SW 1271 (cell line): ENCODE measurements around the gene TYRO3.
A peak's percentile ranks its signal among the peaks of the same experiment; 100 is the strongest.

Experiments used
- DNase-seq, 2 experiments: peaks; one replicate each; lab custom pipeline; 2025; lab: John Stamatoyannopoulos, UW

Gene TYRO3

DNA sequence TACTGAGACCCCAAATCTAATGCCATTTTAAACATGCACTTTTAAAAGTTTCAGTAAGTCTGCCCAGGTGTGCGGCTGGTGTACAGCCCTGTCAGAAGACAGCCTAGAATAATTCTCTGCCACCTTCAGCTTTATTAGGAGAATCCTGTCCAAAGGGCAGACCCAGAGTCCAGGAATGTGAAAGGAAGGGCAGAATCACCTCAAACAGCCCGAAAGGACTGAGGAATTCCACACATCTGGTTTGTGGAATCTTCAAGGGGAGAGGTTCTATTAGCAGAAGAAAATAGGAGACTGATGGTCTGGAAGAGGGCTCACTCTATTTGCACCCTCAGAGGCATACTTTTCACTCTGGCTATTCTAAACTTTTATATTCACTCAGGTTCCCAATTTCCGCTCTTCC lies 46.6 kb downstream of the TYRO3 start:
- no peak for DNase-seq

DNA sequence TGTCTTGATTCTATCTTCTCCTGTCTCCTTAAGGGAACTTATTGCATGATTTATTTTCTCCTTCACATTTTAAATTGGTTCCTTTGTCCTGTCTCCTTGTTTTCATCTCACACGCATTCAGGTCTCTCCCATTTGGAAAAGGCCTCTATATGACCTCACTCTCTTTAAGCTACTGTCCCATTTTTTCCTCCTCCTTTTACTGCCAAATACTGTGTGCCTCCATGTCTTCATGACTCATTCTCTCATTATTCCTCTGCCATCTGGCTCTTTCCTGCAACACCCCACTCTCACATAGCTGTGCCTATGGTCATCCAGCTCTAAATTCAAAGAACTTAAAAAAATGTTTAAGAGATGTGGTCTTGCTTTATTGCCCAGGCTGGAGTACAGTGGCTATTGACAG lies 48.0 kb downstream of the TYRO3 start:
- DNase-seq: peak in 1 of 2 experiments; percentile 28

DNA sequence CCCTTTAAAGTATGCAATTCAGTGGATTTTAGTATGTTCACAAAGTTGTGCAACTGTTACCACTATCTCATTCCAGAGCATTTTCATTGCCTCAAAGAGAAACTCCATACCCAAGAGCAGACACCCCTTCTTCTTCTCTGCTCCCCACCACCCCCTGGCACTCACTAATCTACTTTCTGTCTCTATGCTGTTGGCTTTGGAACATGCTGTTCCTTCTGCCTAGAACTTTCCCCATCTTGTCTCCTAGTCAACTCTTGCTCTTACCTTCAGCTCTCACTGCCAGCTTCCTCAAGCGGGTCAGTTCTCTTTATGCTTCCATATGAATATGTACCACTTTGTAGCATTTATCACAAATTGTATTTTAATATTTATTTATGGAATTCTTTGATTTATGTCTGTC lies 50.1 kb downstream of the TYRO3 start:
- DNase-seq: no peak

DNA sequence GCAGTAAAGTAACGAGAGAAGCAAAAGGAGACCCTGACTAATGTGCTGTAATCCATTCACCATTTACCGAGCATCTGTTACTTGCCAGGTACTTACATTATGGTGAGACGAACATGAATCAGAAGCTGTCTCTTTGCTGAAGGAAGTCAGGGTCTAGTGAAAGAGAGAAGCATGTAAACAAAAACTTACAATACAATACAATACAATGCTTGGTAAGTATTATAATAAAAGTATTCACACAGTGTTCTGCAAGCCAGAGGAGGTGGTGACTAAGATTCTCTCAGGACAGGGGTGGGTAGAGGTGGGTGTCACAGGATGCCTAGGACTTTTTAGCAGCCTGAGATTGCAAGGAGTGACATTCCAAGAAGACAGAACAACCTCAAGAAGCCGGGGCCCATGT lies 51.0 kb downstream of the TYRO3 start:
- DNase-seq: no peak

DNA sequence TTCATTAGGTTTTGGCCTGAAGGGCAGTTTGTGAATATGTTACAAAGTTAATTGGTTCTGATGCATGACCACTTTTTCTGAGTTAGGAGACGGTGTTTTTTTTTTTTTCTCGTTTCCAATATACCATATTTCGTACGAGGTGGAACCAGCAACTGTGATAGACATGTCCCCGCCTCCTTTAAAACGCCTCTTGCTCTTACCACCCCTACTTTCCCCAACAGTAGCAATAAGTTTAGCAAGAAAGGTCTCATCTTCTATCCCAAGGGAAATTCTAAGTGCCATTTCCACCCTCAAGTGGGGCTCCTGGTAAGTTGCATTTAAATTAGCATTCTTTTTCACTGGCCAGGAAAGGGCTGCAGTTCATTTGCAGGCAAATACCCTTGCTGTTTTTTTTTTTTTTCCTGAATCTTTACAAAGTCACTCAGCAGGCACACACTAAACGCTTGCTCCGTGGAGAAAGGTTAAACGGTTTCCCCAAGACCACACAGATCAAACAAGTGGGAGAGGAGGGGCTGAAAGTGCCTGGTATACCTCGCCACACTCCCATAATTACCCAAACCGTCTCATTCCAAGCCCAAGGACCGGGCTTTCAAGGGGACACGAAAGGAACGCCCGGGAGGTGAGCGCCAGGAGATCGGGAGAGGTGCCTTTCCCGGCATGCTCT lies 61.7 kb downstream of the TYRO3 start:
- DNase-seq: peak in 1 of 2 experiments; percentile 10

DNA sequence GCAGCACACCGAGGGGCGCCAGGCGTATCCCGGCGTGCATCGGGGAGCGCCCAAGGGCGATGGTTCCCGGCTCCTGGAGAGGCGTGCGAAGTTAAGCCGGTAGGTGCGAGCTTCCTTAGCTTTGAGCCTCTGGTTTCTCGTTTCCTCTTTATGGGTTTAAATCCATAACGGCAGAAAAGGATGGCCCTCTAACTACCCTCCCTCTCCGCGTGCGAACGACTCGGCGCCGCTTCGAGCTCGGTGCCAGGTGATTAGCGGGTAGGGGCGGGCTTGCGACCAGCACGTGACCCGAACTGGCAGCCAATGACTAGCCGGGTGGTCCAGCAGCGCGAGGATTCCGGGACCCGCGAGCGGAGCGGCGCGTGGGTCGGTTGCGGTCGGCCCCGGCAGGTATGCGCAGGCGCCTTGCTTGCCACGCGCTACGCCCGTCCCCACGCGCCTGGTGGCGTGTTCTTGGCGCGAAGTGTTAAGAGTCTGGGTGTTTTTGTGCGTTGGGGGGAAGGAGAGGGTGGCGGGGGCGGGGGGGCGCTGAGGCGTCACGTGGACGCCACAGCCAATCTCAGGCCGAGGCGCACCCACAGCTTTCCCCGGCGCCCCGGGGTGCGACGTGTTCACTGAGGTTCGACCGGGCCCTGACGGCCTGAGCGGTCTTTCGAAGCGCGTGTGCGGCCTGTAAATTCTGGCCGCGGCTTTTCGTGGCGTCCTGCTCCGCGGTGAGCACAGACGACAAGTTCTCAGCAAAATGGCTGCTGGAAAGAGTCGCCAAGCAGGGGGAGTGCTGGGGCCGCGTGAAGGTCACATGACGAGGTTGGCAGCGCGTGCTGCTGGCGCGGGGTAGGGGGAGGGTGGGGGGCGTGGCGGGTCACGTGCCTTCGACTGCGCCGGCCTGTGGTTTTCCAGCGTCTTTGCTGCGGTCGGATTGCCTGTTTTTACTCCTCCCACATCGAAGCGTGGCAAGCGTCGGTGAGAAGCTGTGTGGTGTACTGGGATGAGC lies 62.5 kb downstream of the TYRO3 start:
- peak; percentile 67 to 84 for DNase-seq

DNA sequence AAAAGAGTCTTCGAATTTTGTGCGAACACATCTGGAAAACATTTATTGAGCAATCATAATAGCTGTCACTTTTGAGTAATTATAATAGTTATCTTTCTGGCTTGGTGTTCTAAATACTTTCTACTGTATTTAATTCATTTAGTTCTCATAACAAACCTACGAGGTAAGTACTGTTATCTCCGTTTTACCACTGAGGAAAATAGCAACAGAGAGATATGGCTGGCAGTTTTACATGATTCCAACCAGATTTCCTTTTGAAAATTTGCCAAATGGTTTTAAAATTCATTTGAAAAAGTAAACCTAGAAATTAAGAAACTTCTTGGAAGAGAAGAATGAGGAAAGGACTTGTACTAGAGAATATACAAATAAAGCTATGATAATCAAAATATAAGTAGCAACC lies 63.9 kb downstream of the TYRO3 start:
- DNase-seq: no peak

DNA sequence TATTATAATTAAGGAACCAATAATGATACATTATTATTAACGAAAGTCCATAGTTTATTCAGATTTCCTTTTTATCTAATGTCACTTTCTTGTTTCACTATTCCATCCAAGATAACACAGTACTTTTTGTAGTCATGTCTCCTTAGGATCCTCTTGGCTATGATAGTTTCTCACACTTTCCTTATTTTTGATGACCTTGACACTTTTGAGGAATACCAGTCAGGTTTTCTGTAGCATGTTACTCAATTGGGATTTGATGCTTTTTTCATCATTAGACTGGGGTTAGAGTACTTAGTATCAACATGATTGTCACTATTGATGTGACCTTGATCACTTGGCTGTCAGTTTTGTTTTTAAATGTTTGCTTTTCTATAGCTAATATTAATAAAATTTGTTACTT lies 68.2 kb downstream of the TYRO3 start:
- no peak for DNase-seq

DNA sequence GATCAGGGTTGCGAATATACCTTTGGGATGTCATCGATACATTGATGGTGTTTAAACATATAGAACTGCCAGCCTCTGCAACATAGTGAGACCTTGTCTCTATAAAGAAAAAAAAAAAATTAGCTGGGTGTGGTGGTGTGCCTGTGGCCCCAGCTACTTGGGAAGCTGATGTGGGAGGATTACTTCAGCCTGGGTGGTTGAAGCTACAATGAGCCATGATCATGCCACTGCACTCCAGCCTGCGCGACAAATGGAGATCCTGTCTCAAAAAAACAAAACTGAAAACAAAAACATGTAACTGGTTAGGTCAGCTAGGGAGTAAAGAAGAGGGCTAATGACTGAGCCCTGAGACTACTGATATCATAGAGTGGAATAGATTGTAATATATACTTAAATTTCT lies 70.5 kb downstream of the TYRO3 start:
- no peak for DNase-seq

DNA sequence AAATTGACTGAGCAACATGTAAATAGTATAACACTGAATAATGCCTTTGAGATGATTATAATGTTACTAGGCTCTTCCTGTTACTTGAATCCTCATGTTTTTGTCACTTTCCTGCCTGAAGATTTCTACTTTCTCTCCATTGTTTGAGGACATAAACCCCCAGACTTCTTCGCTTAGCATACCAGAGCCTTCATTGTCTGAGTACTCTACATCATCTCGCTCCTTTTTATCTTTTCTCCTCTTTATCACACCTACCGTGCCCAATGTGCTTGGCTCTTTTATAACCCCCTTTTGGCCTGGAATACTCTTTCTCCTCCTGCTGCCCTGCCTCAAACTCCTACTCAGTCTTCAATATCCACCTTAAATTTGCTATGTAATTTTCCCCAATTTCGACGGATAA lies 70.9 kb downstream of the TYRO3 start:
- no peak for DNase-seq

DNA sequence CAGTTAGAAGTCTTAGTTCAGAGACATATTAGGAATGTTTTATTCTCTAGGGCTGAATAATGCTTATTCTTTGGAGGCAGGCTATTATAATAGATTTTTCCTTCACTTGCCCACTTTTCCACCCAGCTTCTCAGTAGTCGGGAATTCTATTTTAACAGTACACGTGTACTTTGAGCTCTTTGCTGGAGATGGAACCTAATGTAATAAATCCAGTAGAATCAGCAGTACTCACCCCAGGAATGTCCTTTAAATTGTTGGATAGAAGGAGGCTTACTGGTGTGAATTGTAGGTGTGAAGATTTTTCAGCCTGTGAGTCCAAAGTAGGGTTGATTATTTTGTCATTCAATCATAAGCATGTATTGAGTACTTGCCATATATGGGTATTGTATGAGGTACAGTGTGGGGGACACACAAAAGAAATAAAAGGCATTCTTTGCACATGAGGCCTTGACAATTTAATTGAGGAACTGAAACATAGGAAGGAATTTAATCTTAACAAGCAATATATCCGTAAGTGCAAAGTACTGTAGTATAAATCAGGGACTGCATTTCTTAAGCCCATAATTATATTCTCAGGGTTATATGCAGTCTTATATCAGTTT lies 71.7 kb downstream of the TYRO3 start:
- DNase-seq: no peak

DNA sequence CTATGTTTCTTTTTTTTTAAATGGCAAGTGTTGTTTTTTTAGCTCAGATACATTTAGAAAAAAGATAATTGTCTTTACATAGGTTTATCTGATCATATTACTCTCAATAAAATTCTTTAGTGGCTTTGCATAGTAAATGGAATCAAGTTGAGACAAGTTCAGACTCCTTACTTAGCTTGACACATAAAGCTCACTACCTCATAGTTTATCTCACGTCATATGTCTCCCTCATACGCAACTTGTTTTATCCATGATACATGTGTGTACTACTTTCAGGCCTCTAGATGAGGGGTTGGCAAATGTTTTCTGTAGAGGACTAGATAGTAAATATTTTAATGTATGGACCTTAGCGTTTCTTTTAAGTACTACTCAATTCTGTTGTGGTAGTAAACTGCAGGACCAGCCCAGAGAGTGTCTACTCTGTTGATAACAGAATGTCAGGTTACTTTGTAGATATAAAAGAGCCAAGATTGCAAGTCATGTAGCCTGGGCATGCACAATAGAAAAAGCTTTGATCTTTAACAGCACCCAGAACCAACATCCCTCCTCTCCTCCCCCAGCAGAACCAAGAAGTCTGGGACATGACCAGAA lies 73.0 kb downstream of the TYRO3 start:
- DNase-seq: no peak
